ENCODE results near the gene LARP4B.

- TF ChIP-seq EZH2phosphoT487 (IDR thresholded peaks at IDR 0.05; ENCODE audit: borderline replicate concordance) (no peak), MAX (IDR thresholded peaks at IDR 0.05) (no peak), POLR2A (IDR thresholded peaks at IDR 0.05; ENCODE audit: borderline replicate concordance, extremely low read depth, insufficient read depth, insufficient read length) (no peak), REST (IDR thresholded peaks at IDR 0.05; ENCODE audit: low read depth) (no peak), RAD21 (IDR thresholded peaks at IDR 0.05; ENCODE audit: low read depth) (no peak), CTCF (IDR thresholded peaks at IDR 0.05 in 2 of 3, conservative IDR thresholded peaks at IDR 0.05 in 1 of 3; ENCODE audit: borderline replicate concordance in 1 of 3, insufficient read depth in 1 of 3, low read depth in 2 of 3, low read length in 2 of 3) (no peak), EZH2 (IDR thresholded peaks at IDR 0.05) (no peak), POLR2AphosphoS5 (IDR thresholded peaks at IDR 0.05; ENCODE audit: low read depth, low read length) (no peak), YY1 (IDR thresholded peaks at IDR 0.05; ENCODE audit: extremely low read depth, insufficient replicate concordance, low read depth, low read length) (no peak), ZBTB33 (IDR thresholded peaks at IDR 0.05; ENCODE audit: extremely low read depth, insufficient replicate concordance, low read length) (no peak)
These were observed 39.6 kb upstream of the LARP4B start for GRCh38 chr10:971150-971542.

Measured in HCT116 (cell line).